IMR-90 (cell line): Measurements from ENCODE around the gene FGF3.

Experiments
- BHLHE40 ChIP-seq: fragments of 150-350 bp; IDR thresholded peaks from 2 replicates; pipeline ENCODE4 v1.6.1; 2016; ENCODE audit warnings: mild to moderate bottlenecking, low read depth, low read length
- CEBPB ChIP-seq: IDR thresholded peaks from 2 replicates; pipeline ENCODE4 v1.6.1; 2012; ENCODE audit warnings: low read depth, low read length, improper control_type of control experiment
- NFE2L2 ChIP-seq: fragments of 150-350 bp; IDR thresholded peaks from 2 replicates; pipeline ENCODE4 v1.6.1; 2016; ENCODE audit warnings: low read depth, mild to moderate bottlenecking, low read length
- POLR2A ChIP-seq: IDR thresholded peaks from 2 replicates; pipeline ENCODE4 v1.6.1; 2012; ENCODE audit warnings: mild to moderate bottlenecking, low read depth, low read length
- RAD21 ChIP-seq: IDR thresholded peaks from 2 replicates; pipeline ENCODE4 v1.6.1; 2012; ENCODE audit warnings: low read length, improper control_type of control experiment
- RCOR1 ChIP-seq: IDR thresholded peaks from 2 replicates; pipeline ENCODE4 v1.6.1; 2012; ENCODE audit warnings: mild to moderate bottlenecking, low read length, improper control_type of control experiment; ENCODE audit not compliant: insufficient replicate concordance
- SMC3 ChIP-seq: fragments of 150-350 bp; IDR thresholded peaks from 2 replicates; pipeline ENCODE4 v1.6.1; 2016; ENCODE audit warnings: low read depth, mild to moderate bottlenecking, antibody characterized with exemption, low read length, moderate library complexity
- TF ChIP-seq, protein P1 (sequence below): conservative IDR thresholded peaks from 2 replicates; pipeline ENCODE4 v1.5.1; 2012; ENCODE audit warnings: mild to moderate bottlenecking, low read depth, low read length, improper control_type of control experiment
- TF ChIP-seq, protein P2 (sequence below): fragments of 150-350 bp; IDR thresholded peaks from 2 replicates; pipeline ENCODE4 v1.6.1; 2016; ENCODE audit warnings: low read depth, mild to moderate bottlenecking, low read length, moderate library complexity, borderline replicate concordance
- TF ChIP-seq, protein P3 (sequence below): fragments of 150-350 bp; IDR thresholded peaks from 2 replicates; pipeline ENCODE4 v1.6.1; 2017; ENCODE audit warnings: mild to moderate bottlenecking, antibody characterized with exemption, low read length, low read depth

DNA sequence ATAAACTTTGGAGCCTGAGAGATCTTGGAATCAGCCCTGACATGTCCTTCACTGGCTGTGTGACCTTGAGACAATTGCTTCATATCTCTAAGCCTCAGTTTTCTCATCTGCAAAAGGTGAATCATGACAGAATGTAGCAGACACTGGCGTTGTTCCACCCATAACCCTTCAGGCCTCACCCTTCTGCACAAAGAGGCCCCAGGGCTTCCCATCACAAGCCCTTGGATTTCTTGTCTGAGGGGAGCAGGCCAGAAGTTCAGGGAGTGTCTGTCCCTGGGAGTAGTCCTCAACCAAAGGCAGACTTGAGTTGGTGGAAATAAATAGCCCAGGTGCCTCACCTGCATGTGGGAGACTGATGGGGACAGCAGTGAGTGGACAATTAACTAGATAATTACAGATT, 16.6 kb downstream of the FGF3 start:
- TF ChIP-seq, protein P1, sequence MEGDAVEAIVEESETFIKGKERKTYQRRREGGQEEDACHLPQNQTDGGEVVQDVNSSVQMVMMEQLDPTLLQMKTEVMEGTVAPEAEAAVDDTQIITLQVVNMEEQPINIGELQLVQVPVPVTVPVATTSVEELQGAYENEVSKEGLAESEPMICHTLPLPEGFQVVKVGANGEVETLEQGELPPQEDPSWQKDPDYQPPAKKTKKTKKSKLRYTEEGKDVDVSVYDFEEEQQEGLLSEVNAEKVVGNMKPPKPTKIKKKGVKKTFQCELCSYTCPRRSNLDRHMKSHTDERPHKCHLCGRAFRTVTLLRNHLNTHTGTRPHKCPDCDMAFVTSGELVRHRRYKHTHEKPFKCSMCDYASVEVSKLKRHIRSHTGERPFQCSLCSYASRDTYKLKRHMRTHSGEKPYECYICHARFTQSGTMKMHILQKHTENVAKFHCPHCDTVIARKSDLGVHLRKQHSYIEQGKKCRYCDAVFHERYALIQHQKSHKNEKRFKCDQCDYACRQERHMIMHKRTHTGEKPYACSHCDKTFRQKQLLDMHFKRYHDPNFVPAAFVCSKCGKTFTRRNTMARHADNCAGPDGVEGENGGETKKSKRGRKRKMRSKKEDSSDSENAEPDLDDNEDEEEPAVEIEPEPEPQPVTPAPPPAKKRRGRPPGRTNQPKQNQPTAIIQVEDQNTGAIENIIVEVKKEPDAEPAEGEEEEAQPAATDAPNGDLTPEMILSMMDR: no peak
- TF ChIP-seq SMC3 (no peak), POLR2A (no peak), RCOR1 (no peak), BHLHE40 (no peak), CEBPB (no peak), RAD21 (no peak), NFE2L2 (no peak)
- TF ChIP-seq, protein P2, sequence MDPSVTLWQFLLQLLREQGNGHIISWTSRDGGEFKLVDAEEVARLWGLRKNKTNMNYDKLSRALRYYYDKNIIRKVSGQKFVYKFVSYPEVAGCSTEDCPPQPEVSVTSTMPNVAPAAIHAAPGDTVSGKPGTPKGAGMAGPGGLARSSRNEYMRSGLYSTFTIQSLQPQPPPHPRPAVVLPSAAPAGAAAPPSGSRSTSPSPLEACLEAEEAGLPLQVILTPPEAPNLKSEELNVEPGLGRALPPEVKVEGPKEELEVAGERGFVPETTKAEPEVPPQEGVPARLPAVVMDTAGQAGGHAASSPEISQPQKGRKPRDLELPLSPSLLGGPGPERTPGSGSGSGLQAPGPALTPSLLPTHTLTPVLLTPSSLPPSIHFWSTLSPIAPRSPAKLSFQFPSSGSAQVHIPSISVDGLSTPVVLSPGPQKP: no peak
- TF ChIP-seq, protein P3, sequence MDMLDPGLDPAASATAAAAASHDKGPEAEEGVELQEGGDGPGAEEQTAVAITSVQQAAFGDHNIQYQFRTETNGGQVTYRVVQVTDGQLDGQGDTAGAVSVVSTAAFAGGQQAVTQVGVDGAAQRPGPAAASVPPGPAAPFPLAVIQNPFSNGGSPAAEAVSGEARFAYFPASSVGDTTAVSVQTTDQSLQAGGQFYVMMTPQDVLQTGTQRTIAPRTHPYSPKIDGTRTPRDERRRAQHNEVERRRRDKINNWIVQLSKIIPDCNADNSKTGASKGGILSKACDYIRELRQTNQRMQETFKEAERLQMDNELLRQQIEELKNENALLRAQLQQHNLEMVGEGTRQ: no peak
